ENCODE data around the gene RASAL1.

Gene RASAL1

DNA sequence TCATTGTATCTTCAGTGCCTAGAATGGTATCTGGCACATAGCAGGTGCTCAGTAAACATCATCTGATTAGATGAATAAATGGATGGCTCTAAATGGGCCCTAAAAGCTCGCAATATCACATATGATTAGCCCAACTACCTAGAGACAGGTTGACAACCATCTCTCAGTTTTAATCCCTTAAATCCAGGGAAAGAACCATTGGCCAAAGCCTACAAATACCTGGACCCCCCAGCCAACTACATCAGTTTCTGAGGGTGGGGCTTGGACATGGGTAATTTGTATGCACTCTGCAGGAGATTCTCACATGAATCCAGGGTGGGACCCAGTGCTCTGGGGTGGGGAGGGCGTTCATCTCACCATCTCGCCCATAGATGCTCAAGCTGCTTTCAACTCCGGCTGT, 83.8 kb downstream of the RASAL1 start:
- DNase-seq, result no peak
- Mint-ChIP-seq H3K27ac (no peak overlapping the region), H3K9me3 (no peaks in the 10 kb centered on the region), H3K4me3 (no peak overlapping the region), H3K4me1 (peaks cover 33% of the 10 kb centered on the region), H3K27me3 (ENCODE audit: low read depth, poor library complexity) (peaks cover 88% of the 10 kb centered on the region), H3K36me3 (ENCODE audit: low read depth) (no peaks in the 10 kb centered on the region)
- TF ChIP-seq, protein P1, sequence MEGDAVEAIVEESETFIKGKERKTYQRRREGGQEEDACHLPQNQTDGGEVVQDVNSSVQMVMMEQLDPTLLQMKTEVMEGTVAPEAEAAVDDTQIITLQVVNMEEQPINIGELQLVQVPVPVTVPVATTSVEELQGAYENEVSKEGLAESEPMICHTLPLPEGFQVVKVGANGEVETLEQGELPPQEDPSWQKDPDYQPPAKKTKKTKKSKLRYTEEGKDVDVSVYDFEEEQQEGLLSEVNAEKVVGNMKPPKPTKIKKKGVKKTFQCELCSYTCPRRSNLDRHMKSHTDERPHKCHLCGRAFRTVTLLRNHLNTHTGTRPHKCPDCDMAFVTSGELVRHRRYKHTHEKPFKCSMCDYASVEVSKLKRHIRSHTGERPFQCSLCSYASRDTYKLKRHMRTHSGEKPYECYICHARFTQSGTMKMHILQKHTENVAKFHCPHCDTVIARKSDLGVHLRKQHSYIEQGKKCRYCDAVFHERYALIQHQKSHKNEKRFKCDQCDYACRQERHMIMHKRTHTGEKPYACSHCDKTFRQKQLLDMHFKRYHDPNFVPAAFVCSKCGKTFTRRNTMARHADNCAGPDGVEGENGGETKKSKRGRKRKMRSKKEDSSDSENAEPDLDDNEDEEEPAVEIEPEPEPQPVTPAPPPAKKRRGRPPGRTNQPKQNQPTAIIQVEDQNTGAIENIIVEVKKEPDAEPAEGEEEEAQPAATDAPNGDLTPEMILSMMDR (IDR thresholded peaks at IDR 0.05), result no peak

DNA sequence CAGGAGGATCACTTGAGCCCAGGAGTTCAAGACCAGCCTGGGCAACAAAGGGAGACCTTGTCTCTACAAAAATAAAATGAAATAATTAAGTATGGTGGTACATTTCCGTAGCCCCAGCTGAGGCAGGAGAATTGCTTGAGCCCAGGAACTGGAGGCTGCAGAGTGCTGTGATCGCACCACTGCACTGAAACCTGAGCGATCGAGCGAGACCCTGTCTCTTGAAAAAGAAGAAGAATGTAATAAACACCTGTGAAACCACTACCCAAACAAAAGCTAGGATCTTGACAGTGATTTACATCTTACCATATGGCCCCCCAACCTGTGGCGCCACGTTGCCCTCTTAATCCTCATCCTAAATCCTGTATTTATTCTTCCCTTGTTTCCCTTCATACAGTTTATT, 84.8 kb downstream of the RASAL1 start:
- no peaks in the 10 kb centered on the region for H3K36me3 Mint-ChIP-seq (ENCODE audit: low read depth)
- H3K27me3 Mint-ChIP-seq (ENCODE audit: low read depth, poor library complexity), result peaks cover 90% of the 10 kb centered on the region
- peaks cover 33% of the 10 kb centered on the region for H3K4me1 Mint-ChIP-seq
- H3K9me3 Mint-ChIP-seq, result no peaks in the 10 kb centered on the region
- TF ChIP-seq, protein P1 (IDR thresholded peaks at IDR 0.05), result no peak
- H3K27ac Mint-ChIP-seq, result no peak overlapping the region
- no peak for DNase-seq
- no peak overlapping the region for H3K4me3 Mint-ChIP-seq

DNA sequence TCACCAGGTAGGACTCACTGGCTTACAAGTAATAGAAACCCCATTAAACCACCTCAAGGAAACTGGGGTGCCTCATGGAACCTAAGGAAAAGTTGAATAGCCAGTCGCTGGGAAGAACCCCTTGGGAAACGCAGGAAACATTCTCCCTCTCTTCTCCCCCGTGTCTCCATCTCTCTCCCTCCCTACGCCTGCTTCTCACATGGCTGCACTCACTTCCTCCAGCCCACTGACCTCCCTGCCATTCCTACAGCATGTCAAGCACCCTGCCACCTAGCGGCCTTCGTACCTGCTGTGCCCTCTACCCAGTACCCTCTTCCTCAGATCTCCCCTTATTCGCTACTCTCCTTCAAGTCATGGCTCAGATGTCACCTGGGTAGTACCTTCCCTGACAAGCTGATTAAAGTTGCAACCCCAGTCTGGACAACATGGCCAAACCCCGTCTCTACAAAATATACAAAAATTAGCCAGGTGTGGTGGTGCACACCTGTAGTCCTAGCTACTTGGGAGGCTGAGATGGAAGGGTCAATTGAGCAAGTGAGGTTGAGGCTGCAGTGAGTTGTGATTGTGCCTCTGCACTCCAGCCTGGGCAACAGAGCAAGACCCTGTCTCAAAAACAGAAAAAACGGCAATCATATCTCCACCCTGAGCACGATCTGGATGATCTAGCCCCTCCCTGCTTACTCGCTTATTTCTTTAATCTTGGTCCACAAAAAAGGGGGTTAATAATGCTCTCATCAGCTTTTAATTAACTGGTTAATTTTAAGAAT, 85.4 kb downstream of the RASAL1 start:
- Mint-ChIP-seq H3K9me3 (no peaks in the 10 kb centered on the region), H3K36me3 (ENCODE audit: low read depth) (no peaks in the 10 kb centered on the region), H3K27me3 (ENCODE audit: low read depth, poor library complexity) (peaks cover 90% of the 10 kb centered on the region), H3K4me1 (peaks cover 33% of the 10 kb centered on the region), H3K4me3 (peak overlapping the region; percentile 16), H3K27ac (no peak overlapping the region)
- peak; percentile 62 for DNase-seq
- TF ChIP-seq, protein P1 (IDR thresholded peaks at IDR 0.05), result peak; percentile 27
